HG02852 (cell line): ENCODE results near the gene TCTA.
"Not testable (repeated sequence)": the region's sequence is repeated elsewhere in the genome, so short reads cannot be mapped to it uniquely, and the experiment has no call there.

Experiments
- ATAC-seq: cut with Tn5 transposase; IDR thresholded peaks from one replicate; pipeline ENCODE4 v1.9.1; 2021; ENCODE audit warnings: mild to moderate bottlenecking, moderate library complexity; ENCODE audit not compliant: unreplicated experiment

TCTA gene

DNA sequence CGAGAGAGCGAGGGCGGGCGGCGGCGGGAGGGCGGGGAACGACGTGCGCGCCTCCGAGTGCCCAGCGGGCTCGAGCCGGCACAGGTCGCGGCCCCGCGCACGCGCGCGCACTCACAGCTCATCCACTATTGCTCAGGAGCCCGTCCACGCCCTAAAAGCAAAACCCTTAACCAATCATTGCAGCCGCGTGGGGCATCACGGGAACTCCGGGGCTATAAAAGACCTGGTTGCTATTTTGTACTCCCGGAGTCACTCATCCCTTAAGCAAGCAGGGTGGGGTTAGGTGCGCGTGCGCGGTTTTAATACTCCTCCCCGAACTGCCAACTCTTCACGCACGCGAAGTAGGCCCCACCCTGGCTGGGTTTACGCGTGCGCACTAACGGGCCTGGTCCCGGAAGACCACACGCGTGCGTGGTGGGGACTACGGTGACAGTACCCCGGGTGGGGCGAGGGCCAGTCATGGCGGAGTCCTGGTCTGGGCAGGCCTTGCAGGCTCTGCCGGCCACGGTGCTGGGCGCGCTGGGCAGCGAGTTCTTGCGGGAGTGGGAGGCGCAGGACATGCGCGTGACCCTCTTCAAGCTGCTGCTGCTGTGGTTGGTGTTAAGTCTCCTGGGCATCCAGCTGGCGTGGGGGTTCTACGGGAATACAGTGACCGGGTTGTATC is at the start of gene TCTA, which contains the start of gene RHOA:
Gene TCTA (plus strand): TSS at position 456 of the 664 bp plus-strand sequence. CDS start 4 bp downstream, at position 460.
Gene RHOA (minus strand): TSS at position 9 of the 664 bp plus-strand sequence. CDS start 36,387 bp downstream, outside the sequence.
- peak; percentile 74 for ATAC-seq

DNA sequence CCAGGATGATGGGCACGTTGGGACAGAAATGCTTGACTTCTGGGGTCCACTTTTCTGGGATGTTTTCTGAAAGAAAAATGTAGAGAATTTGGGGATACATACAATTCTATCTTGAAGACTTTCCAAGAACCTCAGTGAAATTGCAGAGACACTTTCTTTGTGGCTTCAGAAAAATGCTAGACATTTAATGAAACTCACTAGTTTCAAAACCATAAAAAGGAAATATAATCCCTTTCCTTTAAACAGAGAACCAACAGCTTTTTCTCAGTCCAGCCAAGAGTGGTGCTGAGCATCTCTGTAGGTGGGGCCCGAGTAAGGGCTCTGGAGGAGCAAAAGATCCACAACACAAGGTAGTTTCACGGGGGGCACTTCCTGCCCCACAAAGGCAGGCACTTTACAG is 49.7 kb upstream of the TCTA start:
- ATAC-seq, result no peak

- no peak for ATAC-seq
Observed at GRCh38 chr3:49370585-49371290, 41.5 kb upstream of the TCTA start.

DNA sequence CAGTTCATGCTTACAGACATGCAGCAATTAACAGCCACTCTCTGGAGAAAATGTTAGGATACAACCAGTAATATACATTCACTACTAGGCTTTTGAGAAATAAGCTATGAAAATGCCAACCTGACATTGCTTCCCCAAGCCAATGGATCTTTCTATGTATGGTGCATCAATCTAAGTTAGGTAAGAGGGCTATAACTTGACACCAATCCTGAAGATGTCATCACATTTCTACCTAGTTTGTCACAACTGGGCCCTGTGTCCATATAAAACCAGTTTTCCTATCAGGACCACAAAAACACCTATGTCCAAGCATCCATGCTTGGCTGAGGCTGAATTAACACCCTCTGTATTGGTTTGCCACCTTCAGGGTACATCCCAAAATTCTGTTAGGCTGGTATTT is 40.3 kb upstream of the TCTA start:
- no peak for ATAC-seq

DNA sequence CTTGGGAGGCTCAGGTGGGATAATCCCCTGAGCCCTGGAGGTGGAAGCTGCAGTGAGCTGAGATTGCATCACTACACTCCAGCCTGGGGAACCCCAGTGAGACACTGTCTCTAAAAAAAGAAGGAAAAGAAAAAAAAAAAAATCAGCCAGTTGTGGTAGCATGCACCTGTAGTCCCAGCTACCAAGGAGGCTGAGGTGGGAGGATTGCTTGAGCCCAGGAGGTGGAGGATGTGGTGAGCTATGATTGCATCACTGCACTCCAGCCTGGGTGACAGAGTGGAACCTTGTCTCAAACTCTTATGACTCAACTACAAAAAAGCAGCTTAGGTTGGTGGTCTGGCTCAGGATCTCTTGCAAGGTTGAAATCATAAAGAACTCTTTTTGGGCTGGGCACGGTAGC is 34.7 kb upstream of the TCTA start:
- ATAC-seq, result no peak

DNA sequence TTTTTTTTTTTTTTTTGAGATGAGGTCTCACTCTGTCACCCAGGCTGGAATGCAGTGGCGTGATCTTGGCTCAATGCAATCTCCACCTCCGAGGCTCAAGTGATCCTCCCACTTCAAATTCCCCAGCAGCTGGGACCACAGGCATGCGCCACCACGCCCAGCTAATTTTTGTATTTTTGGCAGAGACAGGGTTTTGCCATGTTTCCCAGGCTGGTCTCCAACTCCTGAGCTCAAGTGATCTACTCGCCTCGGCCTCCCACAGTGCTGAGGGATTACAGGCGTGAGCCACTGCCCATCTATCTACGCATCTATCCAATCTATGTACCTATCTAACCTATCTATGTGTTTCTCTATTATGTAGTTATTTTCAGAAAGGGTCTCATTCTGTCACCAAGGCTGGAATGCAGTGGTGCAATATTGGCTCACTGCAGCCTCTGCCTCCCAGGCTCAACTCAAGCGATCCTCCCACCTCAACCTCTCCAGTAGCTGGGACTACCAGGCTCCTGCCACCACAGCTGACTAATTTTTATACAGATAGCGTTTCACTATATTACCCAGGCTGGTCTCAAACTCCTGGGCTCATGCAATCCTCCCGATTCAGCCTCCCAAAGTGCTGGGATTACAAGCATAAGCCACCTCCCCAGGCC is 33.9 kb upstream of the TCTA start:
- no peak for ATAC-seq

- no peak for ATAC-seq
Observed at GRCh38 chr3:49383387-49383786, 28.8 kb upstream of the TCTA start.

GRCh38 chr3:49385617-49386016 is 26.6 kb upstream of the TCTA start:
- ATAC-seq, result no peak

GRCh38 chr3:49386056-49386756 is 26.0 kb upstream of the TCTA start:
- ATAC-seq, result no peak

GRCh38 chr3:49387721-49388120 is 24.5 kb upstream of the TCTA start:
- no peak for ATAC-seq

GRCh38 chr3:49388289-49388820 is 23.9 kb upstream of the TCTA start:
- no peak for ATAC-seq

- ATAC-seq, result no peak
Observed at GRCh38 chr3:49389297-49389696, 22.9 kb upstream of the TCTA start.

DNA sequence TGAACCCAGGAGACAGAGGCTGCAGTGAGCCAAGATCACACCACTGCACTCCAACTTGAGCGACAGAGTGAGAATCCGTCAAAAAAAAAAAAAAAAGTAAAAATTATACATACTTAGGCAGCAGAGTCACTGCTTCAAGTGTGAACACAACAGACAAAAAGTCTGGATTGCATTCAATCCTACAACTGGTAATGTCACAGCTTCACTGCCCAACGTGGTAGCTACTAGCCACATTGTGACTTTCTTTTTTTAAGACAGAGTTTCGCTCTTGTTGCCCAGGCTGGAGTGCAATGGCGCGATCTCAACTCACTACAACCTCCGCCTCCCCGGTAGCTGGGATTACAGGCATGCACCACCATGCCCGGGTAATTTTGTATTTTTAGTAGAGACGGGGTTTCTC is 20.9 kb upstream of the TCTA start:
- not testable (repeated sequence) for ATAC-seq

DNA sequence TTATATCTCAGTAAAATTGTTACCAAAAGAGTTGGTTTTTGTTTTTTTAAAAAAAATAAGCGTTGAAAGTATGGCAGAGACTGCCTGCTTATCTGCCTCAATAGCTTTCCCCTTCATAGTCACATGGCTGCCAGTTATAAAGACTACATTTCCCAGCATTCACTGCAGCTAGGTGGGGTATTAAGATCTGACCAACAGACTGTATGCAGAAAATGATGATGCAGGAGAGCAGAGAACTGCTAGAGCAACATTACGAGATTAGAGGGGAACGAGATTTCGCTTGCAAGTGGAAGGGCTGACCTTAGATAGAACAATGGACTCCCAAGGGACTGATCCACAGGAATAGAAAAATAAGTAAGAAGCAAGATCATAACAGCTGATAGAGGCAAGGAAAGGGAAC is 14.8 kb upstream of the TCTA start:
- no peak for ATAC-seq

DNA sequence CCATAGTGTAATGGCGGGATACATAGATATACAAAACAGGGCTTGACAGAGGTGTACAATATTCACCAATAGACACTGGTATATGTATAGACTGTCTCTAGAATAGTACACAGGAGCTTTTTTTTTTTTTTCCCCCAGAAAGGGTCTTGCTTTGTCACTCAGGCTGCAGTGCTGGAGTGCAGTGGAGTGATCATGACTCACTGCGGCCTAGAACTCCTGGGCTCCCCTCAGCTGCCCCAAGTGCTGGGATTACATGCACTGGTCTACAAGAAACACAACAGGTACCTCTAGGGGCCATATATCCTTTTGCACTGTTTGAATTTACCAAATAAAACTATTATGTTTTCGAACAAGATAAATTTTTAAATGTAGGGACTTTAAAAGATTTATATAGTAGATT is 12.8 kb upstream of the TCTA start:
- ATAC-seq, result no peak

DNA sequence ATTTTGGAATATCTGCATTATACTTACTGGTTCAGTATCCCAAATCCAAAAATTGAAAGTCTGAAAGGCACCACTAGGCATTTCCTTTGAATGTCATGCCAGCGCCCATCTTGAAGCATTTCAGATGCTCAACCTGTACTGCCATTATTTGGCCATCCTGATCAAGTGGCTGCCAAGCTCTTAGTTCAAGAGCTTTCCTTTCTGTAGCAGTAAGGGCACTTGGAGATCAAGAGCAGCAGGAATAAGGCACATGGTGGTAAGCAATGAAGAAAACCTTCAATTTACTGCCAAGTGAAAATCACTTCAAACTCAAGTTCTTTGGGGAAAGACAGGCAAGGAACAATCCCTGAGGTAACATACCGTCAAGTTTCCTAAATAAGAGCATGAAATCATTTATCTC is 10.5 kb upstream of the TCTA start:
- ATAC-seq, result no peak

DNA sequence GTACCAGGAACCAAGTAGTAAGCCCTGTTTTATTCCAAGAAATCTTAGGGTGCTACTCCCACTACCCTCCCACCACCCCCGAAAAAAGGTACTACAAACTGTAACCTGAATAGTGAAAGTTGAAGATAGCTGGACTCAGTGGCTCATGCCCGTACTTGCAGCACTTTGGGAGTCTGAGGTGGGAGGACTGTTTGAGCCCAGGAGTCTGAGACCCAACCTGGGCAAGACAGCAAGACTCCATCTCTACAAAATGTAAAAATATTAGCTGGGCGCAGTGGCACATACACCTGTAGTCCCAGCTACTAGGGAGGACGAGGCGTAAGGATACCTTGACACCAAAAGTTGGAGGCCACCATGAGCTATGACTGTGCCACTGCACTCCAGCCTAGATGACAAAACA is 8.3 kb upstream of the TCTA start:
- no peak for ATAC-seq

DNA sequence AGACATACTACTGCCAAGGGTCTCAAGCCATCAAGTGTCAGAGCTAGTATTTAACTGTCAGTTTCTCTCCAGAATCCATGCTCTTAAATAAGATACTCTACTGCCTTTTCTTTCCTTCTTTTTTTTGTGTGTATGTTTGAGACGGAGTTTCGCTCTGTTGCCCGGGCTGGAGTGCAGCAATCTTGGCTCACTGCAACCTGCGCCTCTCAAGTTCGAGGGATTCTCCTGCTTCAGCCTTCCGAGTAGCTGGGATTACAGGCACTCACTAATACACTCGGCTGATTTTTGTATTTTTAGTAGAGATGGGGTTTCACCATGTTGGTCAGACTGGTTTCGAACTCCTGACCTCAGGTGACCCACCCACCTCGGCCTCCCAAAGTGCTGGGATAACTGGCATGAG is 6.7 kb upstream of the TCTA start:
- ATAC-seq, result not testable (repeated sequence)

DNA sequence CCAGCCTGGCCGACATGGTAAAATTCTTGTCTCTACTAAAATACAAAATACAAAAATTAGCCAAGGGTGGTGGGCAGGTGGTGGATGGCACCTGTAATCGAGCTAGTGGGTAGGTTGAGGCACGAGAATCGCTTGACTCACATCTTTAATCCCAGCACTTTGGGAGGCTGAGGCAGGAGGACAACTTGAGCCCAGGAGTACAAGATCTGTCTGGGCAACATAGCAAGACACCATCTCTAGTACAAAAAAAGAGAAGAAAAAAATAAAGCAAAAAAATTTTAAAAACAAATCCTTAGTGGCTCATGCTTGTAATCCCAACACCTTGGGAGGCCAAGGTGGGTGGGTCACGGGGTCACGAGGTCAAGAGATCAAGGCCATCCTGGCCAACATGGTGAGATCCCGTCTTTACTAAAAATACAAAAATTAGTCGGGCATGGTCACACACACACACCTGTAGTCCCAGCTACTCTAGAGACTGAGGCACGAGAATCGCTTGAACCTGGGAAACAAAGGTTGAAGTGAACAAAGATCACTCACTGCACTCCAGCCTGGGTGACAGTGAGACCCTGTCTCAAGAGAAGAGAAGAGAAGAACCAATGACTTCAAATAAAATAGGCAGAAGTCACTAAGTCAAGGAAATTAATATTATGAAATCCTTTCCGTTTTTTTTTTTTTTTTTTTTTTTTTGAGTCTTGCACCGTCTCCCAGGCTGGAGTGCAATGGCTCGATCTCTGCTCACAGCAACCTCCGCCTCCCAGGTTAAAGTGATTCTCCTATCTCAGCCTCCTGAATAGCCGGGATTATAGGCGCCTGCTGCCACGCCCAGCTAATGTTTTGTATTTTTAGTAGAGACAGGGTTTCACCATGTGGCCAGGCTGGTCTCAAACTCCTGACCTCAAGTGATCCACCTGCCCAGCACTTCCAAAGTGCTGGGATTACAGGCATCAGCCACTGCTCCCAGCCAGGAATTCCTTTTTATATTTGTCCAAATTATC is 5.4 kb upstream of the TCTA start:
- no peak for ATAC-seq
